ENCODE results near the gene VEGFC. TPM values are rescaled to one million over a fixed set of nuclear protein-coding genes. Genes with fewer than 3 reads are reported as not detected.

The VEGFC gene
- polyA plus RNA-seq, 1 experiment, result 31.0 TPM

- no peaks in the 10 kb centered on the region for H3K27me3 ChIP-seq (ENCODE audit: control insufficient read depth, insufficient read depth, low read length)
- no peak for DNase-seq (ENCODE audit: low read depth, low spot score)
- no peak overlapping the region for H3K4me3 ChIP-seq (ENCODE audit: low read depth, low read length)
- ChIA-PET CTCF (interaction anchor here (0.7 kb wide), 1 partner anchor 330 kb away, joined by 3 read pairs; no protein-coding TSS in a partner anchor), POLR2A (no interaction called here)
- H3K27ac ChIP-seq (ENCODE audit: low read depth, low read length), result no peak overlapping the region
- no peaks in the 10 kb centered on the region for H3K9me3 ChIP-seq (ENCODE audit: control insufficient read depth, insufficient read depth, low read length)
- no peak for TF ChIP-seq CTCF (IDR thresholded peaks at IDR 0.05; ENCODE audit: low read depth, low read length)
These were observed 73.8 kb downstream of the VEGFC start for GRCh38 chr4:176718881-176719280.

- no peaks in the 10 kb centered on the region for H3K9me3 ChIP-seq (ENCODE audit: control insufficient read depth, insufficient read depth, low read length)
- no peak for DNase-seq (ENCODE audit: low read depth, low spot score)
- CTCF ChIA-PET, result interaction anchor here (1.0 kb wide), 1 partner anchor 330 kb away, joined by 4 read pairs; no protein-coding TSS in a partner anchor
- POLR2A ChIA-PET, result no interaction called here
- no peak overlapping the region for H3K27ac ChIP-seq (ENCODE audit: low read depth, low read length)
- no peak for TF ChIP-seq CTCF (IDR thresholded peaks at IDR 0.05; ENCODE audit: low read depth, low read length)
- H3K27me3 ChIP-seq (ENCODE audit: control insufficient read depth, insufficient read depth, low read length), result no peaks in the 10 kb centered on the region
- H3K4me3 ChIP-seq (ENCODE audit: low read depth, low read length), result no peak overlapping the region
These were observed 75.5 kb downstream of the VEGFC start for GRCh38 chr4:176717237-176717636.

GRCh38 chr4:176709417-176709816 is 83.3 kb downstream of the VEGFC start:
- no peak for DNase-seq (ENCODE audit: low read depth, low spot score)
- CTCF ChIA-PET, result interaction anchor here (1.3 kb wide), 1 partner anchor 338 kb away, joined by 3 read pairs; no protein-coding TSS in a partner anchor
- TF ChIP-seq CTCF (IDR thresholded peaks at IDR 0.05; ENCODE audit: low read depth, low read length), result no peak
- Histone ChIP-seq H3K9me3 (ENCODE audit: control insufficient read depth, insufficient read depth, low read length) (no peaks in the 10 kb centered on the region), H3K27ac (ENCODE audit: low read depth, low read length) (no peak overlapping the region), H3K27me3 (ENCODE audit: control insufficient read depth, insufficient read depth, low read length) (no peaks in the 10 kb centered on the region), H3K4me3 (ENCODE audit: low read depth, low read length) (no peak overlapping the region)
- POLR2A ChIA-PET, result no interaction called here

- H3K4me3 ChIP-seq (ENCODE audit: low read depth, low read length), result no peak overlapping the region
- POLR2A ChIA-PET, result no interaction called here
- no peak overlapping the region for H3K27ac ChIP-seq (ENCODE audit: low read depth, low read length)
- no peaks in the 10 kb centered on the region for H3K27me3 ChIP-seq (ENCODE audit: control insufficient read depth, insufficient read depth, low read length)
- H3K9me3 ChIP-seq (ENCODE audit: control insufficient read depth, insufficient read depth, low read length), result no peaks in the 10 kb centered on the region
- CTCF ChIA-PET, result interaction anchor here (1.3 kb wide), 1 partner anchor 339 kb away, joined by 3 read pairs; no protein-coding TSS in a partner anchor
- DNase-seq (ENCODE audit: low read depth, low spot score), result no peak
- no peak for TF ChIP-seq CTCF (IDR thresholded peaks at IDR 0.05; ENCODE audit: low read depth, low read length)
These were observed 83.9 kb downstream of the VEGFC start for GRCh38 chr4:176708771-176709311.

GRCh38 chr4:176690716-176691115 is 102.0 kb downstream of the VEGFC start:
- H3K9me3 ChIP-seq (ENCODE audit: control insufficient read depth, insufficient read depth, low read length), result no peaks in the 10 kb centered on the region
- H3K4me3 ChIP-seq (ENCODE audit: low read depth, low read length), result no peak overlapping the region
- DNase-seq (ENCODE audit: low read depth, low spot score), result no peak
- no peak for TF ChIP-seq CTCF (IDR thresholded peaks at IDR 0.05; ENCODE audit: low read depth, low read length)
- CTCF ChIA-PET, result no interaction called here
- no peak overlapping the region for H3K27ac ChIP-seq (ENCODE audit: low read depth, low read length)
- POLR2A ChIA-PET, result no interaction called here
- H3K27me3 ChIP-seq (ENCODE audit: control insufficient read depth, insufficient read depth, low read length), result no peaks in the 10 kb centered on the region

Data from AG04450 (cell line).